ENCODE measurements around the gene KRT3. TPM values are rescaled to one million over a fixed set of nuclear protein-coding genes. Genes with fewer than 3 reads are reported as not detected.

The KRT3 gene
- total RNA-seq, 1 donor from 2014 or later = not detected

GRCh38 chr12:52833922-52834726, 38.2 kb upstream of the KRT3 start, which contains the start of gene KRT79:
KRT79 (minus strand) TSS chr12:52834311; CDS start chr12:52834260, 51 bp downstream.
- Histone ChIP-seq H3K4me1 (no peaks in the 10 kb centered on the region), H3K9me3 (no peaks in the 10 kb centered on the region), H3K27ac (no peak within 1 kb of the TSS), H3K27me3 (no peaks in the 10 kb centered on the region), H3K4me3 (no peak within 1 kb of the TSS), H3K36me3 (no peaks in the 10 kb centered on the region)
- DNase-seq (peak; percentile 52), ATAC-seq (no peak)
- intact Hi-C loops (cut with DNase I) = no loop called here
- no peak for TF ChIP-seq CTCF (IDR thresholded peaks at IDR 0.05)

GRCh38 chr12:52832985-52833905, 37.3 kb upstream of the KRT3 start:
- H3K27ac ChIP-seq = no peak overlapping the region
- H3K27me3 ChIP-seq = no peaks in the 10 kb centered on the region
- H3K36me3 ChIP-seq = no peaks in the 10 kb centered on the region
- no peak overlapping the region for H3K4me3 ChIP-seq
- intact Hi-C loops (cut with DNase I) = no loop called here
- H3K4me1 ChIP-seq = no peaks in the 10 kb centered on the region
- no peaks in the 10 kb centered on the region for H3K9me3 ChIP-seq
- no peak for TF ChIP-seq CTCF (IDR thresholded peaks at IDR 0.05)
- ATAC-seq (peak; percentile 7), DNase-seq (peak; percentile 44)

GRCh38 chr12:52832451-52832850, 36.5 kb upstream of the KRT3 start:
- no peaks in the 10 kb centered on the region for H3K27me3 ChIP-seq
- H3K4me1 ChIP-seq = no peaks in the 10 kb centered on the region
- H3K4me3 ChIP-seq = no peak overlapping the region
- no peaks in the 10 kb centered on the region for H3K36me3 ChIP-seq
- intact Hi-C loops (cut with DNase I) = no loop called here
- ATAC-seq (no peak), DNase-seq (peak; percentile 9)
- no peaks in the 10 kb centered on the region for H3K9me3 ChIP-seq
- no peak overlapping the region for H3K27ac ChIP-seq
- TF ChIP-seq CTCF (IDR thresholded peaks at IDR 0.05) = no peak

- no peaks in the 10 kb centered on the region for H3K36me3 ChIP-seq
- no peaks in the 10 kb centered on the region for H3K27me3 ChIP-seq
- DNase-seq (peak; percentile 53), ATAC-seq (no peak)
- intact Hi-C loops (cut with DNase I) = no loop called here
- no peaks in the 10 kb centered on the region for H3K4me1 ChIP-seq
- H3K9me3 ChIP-seq = no peaks in the 10 kb centered on the region
- no peak overlapping the region for H3K4me3 ChIP-seq
- no peak for TF ChIP-seq CTCF (IDR thresholded peaks at IDR 0.05)
- H3K27ac ChIP-seq = no peak overlapping the region
Measured at GRCh38 chr12:52831251-52831650, 35.3 kb upstream of the KRT3 start.

GRCh38 chr12:52829986-52830770, 34.3 kb upstream of the KRT3 start:
- intact Hi-C loops (cut with DNase I) = no loop called here
- Histone ChIP-seq H3K9me3 (no peaks in the 10 kb centered on the region), H3K27me3 (no peaks in the 10 kb centered on the region), H3K36me3 (no peaks in the 10 kb centered on the region), H3K4me1 (no peaks in the 10 kb centered on the region), H3K27ac (no peak overlapping the region), H3K4me3 (no peak overlapping the region)
- DNase-seq (no peak), ATAC-seq (peak; percentile 30)
- no peak for TF ChIP-seq CTCF (IDR thresholded peaks at IDR 0.05)

Measured in upper lobe of right lung (tissue), 1 donor.